Colon (tissue), 2 donors: ENCODE data around the gene ENDOU.
"Not testable (repeated sequence)": the region's sequence is repeated elsewhere in the genome, so short reads cannot be mapped to it uniquely, and the experiment has no call there.

ENCODE experiments used
- FAIRE-seq: peaks from 2 replicates; lab custom pipeline; 2012; peaks lifted over from hg19 to GRCh38; lab: Jason Lieb, UNC
- donor health status: control.
- donor health status: control.

ENDOU gene

GRCh38 chr12:47686645-47687240 is 38.5 kb downstream of the ENDOU start:
- FAIRE-seq, result peak; percentile 38

- no peak for FAIRE-seq
Observed at GRCh38 chr12:47679785-47680184, 45.5 kb downstream of the ENDOU start.

- FAIRE-seq, result no peak
Observed at GRCh38 chr12:47672068-47672467, 53.2 kb downstream of the ENDOU start.

- not testable (repeated sequence) for FAIRE-seq
Observed at GRCh38 chr12:47667935-47668334, 57.4 kb downstream of the ENDOU start.
